Adrenal gland (tissue), 12 donors: ENCODE data around the gene RGSL1. TPM values are rescaled to one million over a fixed set of nuclear protein-coding genes. Genes with fewer than 3 reads are reported as not detected.

Source experiments
- DNase-seq, 7 donors: peaks; one replicate each; pipeline ENCODE4 v3.0.0-alpha.2; 2019 to 2020
- H3K27ac ChIP-seq, 5 donors: fragments of 200-600 bp; sonication (generic) in 4 of 5; 1 replicate in 3 of 5; 2 replicates in 2 of 5; pipeline versions ENCODE4 v1.5.1 to v1.8.0; 2016 to 2020; ENCODE audit warnings: mild to moderate bottlenecking in 1 of 5
- H3K27me3 ChIP-seq: fragments of 200-600 bp; 2 replicates; pipeline ENCODE4 v1.8.0; 2021
- H3K36me3 ChIP-seq, 2 donors: fragments of 200-600 bp; replicated peaks in 1 of 2; 1 replicate in 1 of 2; 2 replicates in 1 of 2; pipeline versions ENCODE4 v1.5.1 to v1.8.0; 2018 to 2022
- H3K4me1 ChIP-seq, 2 donors: fragments of 200-600 bp; replicated peaks in 1 of 2; 1 replicate in 1 of 2; 2 replicates in 1 of 2; pipeline versions ENCODE4 v1.5.1 to v1.8.0; 2018 to 2021
- H3K4me3 ChIP-seq, 4 donors: fragments of 200-600 bp; sonication (generic) in 3 of 4; one replicate each; pipeline ENCODE4 v1.5.1; 2016 to 2018
- H3K9me3 ChIP-seq, 3 donors: fragments of 200-600 bp; sonication (generic) in 1 of 3; replicated peaks in 1 of 3; 1 replicate in 2 of 3; 2 replicates in 1 of 3; pipeline versions ENCODE4 v1.5.1 to v1.8.0; 2016 to 2021
- CTCF ChIP-seq, 6 experiments: fragments of 450-650 bp in 4 of 6; fragments of 200-600 bp in 2 of 6; sonication (generic) in 1 of 6; IDR thresholded peaks; 1 replicate in 5 of 6; 2 replicates in 1 of 6; pipeline versions ENCODE4 v1.5.1 to v1.8.0; 2016 to 2021; ENCODE audit warnings: antibody characterized with exemption in 6 of 6, mild to moderate bottlenecking in 2 of 6, moderate library complexity in 1 of 6
- POLR2A ChIP-seq, 2 donors: fragments of 450-650 bp; IDR thresholded peaks; one replicate each; pipeline ENCODE4 v1.6.1; 2017; ENCODE audit warnings: antibody characterized with exemption in 2 of 2, mild to moderate bottlenecking in 2 of 2, moderate library complexity in 1 of 2
- whole genome bisulfite sequencing, 4 donors: extraction: QIAGEN DNeasy Blood & Tissue Kit in 2 of 4; methylation state at CpG; one replicate each; pipeline versions ENCODE4 v1.1.5 to v1.1.7; 2013 to 2017; 5-methylcytosine and 5-hydroxymethylcytosine counted together
- intact Hi-C, 2 donors: fragments of 100-400 bp; cut with DNase I; formaldehyde crosslinking; loops; one replicate each; pipeline versions ENCODE4 v1.14.1 to v1.15.0; 2022 to 2023
- polyA plus RNA-seq, 3 donors: library from polyadenylated mRNA; stranded (reverse); fragments of 200-250 nt in 2 of 3; fragments of 350-450 nt in 1 of 3; fragmentation: Illumina TruSeq in 1 of 3; extraction: RNeasy Lipid Tissue Mini Kit (QIAGEN cat#74804) in 1 of 3; gene quantifications; one replicate each; pipeline ENCODE4 v1.2.3, GENCODE V29; 2013 to 2014
- total RNA-seq, 9 donors: library from RNA; depleted of rRNA in 4 of 9; stranded (reverse); fragments of >200 nt in 4 of 9; fragments of 120-200 nt in 1 of 9; fragmentation: NEBNext Ultra II Directional in 1 of 9; extraction: Animal tissue kit (Norgen Biotek cat#: 25700) in 1 of 9; gene quantifications; one replicate each; pipeline versions ENCODE4 v1.1.0 to v1.2.4, GENCODE V29; 2013 to 2023
- donor health status: healthy with polysubstance abuse.
- donor health status: Bipolar disorder and iron deficiency.
- donor health status: DM: yes; HTN: yes; CAD: no.
- donor health status: DM: no; HTN: no; CAD: no.
- donor health status: DM: no; HTN: no; CAD: no.
- donor health status: DM: yes; HTN: yes; CAD: no.

Gene RGSL1
- total and polyA plus RNA-seq, 12 donors, result not detected

- TF ChIP-seq POLR2A (IDR thresholded peaks at IDR 0.05), result no peak
- TF ChIP-seq CTCF (IDR thresholded peaks at IDR 0.05), result no peak
- H3K36me3 ChIP-seq, result no peaks in the 10 kb centered on the region
- H3K4me3 ChIP-seq, result peak overlapping the region in 1 of 4 donors; percentile 53
- DNase-seq, result peak in 1 of 7 donors; percentile 49
- peaks cover 0 to 30% of the 10 kb centered on the region in 2 donors for H3K4me1 ChIP-seq
- H3K9me3 ChIP-seq, result no peaks in the 10 kb centered on the region
- peak overlapping the region in 2 of 5 donors; percentile 10 to 57 for H3K27ac ChIP-seq
- WGBS, 4 donors, result 57 to 76% (median 68%) methylated on average over 10 of the region's 10 CpGs
- no peaks in the 10 kb centered on the region for H3K27me3 ChIP-seq
- intact Hi-C loops, result loop anchor here in 1 of 2 donors (5.0 kb wide), 1 partner anchor 156 kb away; no protein-coding TSS in a partner anchor
These were observed 153.1 kb downstream of the RGSL1 start for GRCh38 chr1:182602935-182603645.

- 6 to 18% (median 8%) methylated on average over 6 to 12 of the region's 12 CpGs for WGBS, 4 donors
- no peaks in the 10 kb centered on the region for H3K9me3 ChIP-seq
- no peaks in the 10 kb centered on the region for H3K27me3 ChIP-seq
- DNase-seq, result peak in 1 of 7 donors; percentile 63
- intact Hi-C loops, result loop anchor here in 1 of 2 donors (5.0 kb wide), 1 partner anchor 156 kb away; no protein-coding TSS in a partner anchor
- H3K36me3 ChIP-seq, result no peaks in the 10 kb centered on the region
- peak overlapping the region in 1 of 4 donors; percentile 53 for H3K4me3 ChIP-seq
- no peak for TF ChIP-seq CTCF (IDR thresholded peaks at IDR 0.05)
- no peak for TF ChIP-seq POLR2A (IDR thresholded peaks at IDR 0.05)
- H3K27ac ChIP-seq, result peak overlapping the region in 2 of 5 donors; percentile 22 to 57
- H3K4me1 ChIP-seq, result peaks cover 0 to 30% of the 10 kb centered on the region in 2 donors
These were observed 153.8 kb downstream of the RGSL1 start for GRCh38 chr1:182603646-182604174.

GRCh38 chr1:182604175-182605164, 154.5 kb downstream of the RGSL1 start, which contains the start of gene RGS16:
RGS16 (minus strand) TSS chr1:182604389; CDS start chr1:182604259, 130 bp downstream.
- peak within 1 kb of the TSS in 2 of 5 donors; percentile 22 to 57 for H3K27ac ChIP-seq

More at GRCh38 chr1:182604175-182605164, 154.5 kb downstream of the RGSL1 start, which contains the start of gene RGS16:
- TF ChIP-seq CTCF (IDR thresholded peaks at IDR 0.05) (no peak), POLR2A (IDR thresholded peaks at IDR 0.05) (peak; percentile 69 to 79)
- WGBS, 4 donors, result 6 to 28% (median 11%) methylated on average over 10 to 44 of the region's 44 CpGs
- Histone ChIP-seq H3K4me1 (peaks cover 0 to 27% of the 10 kb centered on the region in 2 donors), H3K4me3 (peak within 1 kb of the TSS in 1 of 4 donors; percentile 53), H3K27me3 (no peaks in the 10 kb centered on the region), H3K36me3 (no peaks in the 10 kb centered on the region), H3K9me3 (no peaks in the 10 kb centered on the region)
- intact Hi-C loops, result loop anchor here in 1 of 2 donors (5.0 kb wide), 1 partner anchor 157 kb away; no protein-coding TSS in a partner anchor
- DNase-seq, result peak; percentile 92 to 96 (median 93)
